HG03558 (cell line): ENCODE measurements around the gene SEPTIN1.
"Not testable (repeated sequence)": the region's sequence is repeated elsewhere in the genome, so short reads cannot be mapped to it uniquely, and the experiment has no call there.

Experiments
- ATAC-seq: cut with Tn5 transposase; IDR thresholded peaks from one replicate; pipeline ENCODE4 v1.9.1; 2021; ENCODE audit warnings: moderate number of reproducible peaks; ENCODE audit not compliant: unreplicated experiment; ENCODE audit errors: extremely low read depth

Gene SEPTIN1

GRCh38 chr16:30401768-30402425, 19.5 kb upstream of the SEPTIN1 start:
- no peak for ATAC-seq

- ATAC-seq, result no peak
These were observed 17.2 kb upstream of the SEPTIN1 start for GRCh38 chr16:30399435-30400186.

- ATAC-seq, result no peak
These were observed 16.5 kb upstream of the SEPTIN1 start for GRCh38 chr16:30398661-30399434.

DNA sequence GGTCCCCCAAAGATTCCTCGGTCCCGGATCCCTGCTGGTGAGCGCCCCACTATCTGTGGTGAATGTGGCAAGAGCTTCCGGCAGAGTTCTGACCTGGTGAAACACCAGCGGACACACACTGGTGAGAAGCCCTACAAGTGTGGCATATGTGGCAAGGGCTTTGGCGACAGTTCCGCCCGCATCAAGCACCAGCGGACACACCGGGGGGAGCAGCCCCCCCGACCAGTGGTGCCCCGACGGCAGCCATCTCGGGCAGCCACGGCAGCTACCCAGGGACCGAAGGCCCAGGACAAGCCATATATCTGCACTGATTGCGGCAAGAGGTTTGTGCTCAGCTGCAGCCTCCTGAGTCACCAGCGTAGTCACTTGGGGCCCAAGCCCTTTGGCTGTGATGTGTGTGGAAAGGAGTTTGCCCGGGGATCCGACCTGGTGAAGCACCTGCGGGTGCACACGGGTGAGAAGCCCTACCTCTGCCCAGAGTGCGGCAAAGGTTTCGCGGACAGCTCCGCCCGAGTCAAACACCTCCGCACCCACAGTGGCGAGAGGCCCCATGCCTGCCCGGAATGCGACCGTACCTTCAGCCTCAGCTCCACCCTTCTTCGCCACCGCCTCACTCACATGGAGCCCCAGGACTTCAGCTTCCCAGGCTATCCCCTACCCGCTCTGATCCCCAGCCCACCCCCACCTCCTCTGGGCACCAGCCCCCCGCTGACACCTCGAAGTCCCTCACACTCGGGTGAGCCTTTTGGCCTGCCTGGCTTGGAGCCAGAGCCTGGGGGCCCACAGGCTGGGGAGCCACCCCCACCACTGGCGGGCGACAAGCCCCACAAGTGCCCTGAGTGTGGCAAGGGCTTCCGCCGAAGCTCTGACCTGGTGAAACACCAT, 15.7 kb upstream of the SEPTIN1 start:
- no peak for ATAC-seq

GRCh38 chr16:30397056-30397455, 14.7 kb upstream of the SEPTIN1 start:
- no peak for ATAC-seq

DNA sequence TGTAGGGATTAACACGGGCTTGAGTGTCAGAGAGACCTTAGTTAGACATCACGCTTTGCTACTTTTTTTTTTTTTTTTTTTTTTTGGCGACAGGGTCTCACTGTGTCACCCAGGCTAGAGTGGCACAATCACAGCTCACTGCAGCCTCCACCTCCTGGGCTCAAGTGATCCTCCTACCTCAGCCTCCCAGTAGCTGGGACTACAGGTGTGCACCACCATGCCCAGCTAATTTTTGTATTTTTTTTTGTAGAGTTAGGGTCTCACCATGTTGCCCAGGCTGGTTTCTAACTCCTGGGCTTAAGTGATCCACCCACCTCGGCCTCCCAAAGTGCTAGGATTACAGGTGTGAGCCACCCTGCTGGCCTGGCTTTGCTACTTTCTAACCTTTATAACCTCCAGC, 14.3 kb upstream of the SEPTIN1 start:
- not testable (repeated sequence) for ATAC-seq

DNA sequence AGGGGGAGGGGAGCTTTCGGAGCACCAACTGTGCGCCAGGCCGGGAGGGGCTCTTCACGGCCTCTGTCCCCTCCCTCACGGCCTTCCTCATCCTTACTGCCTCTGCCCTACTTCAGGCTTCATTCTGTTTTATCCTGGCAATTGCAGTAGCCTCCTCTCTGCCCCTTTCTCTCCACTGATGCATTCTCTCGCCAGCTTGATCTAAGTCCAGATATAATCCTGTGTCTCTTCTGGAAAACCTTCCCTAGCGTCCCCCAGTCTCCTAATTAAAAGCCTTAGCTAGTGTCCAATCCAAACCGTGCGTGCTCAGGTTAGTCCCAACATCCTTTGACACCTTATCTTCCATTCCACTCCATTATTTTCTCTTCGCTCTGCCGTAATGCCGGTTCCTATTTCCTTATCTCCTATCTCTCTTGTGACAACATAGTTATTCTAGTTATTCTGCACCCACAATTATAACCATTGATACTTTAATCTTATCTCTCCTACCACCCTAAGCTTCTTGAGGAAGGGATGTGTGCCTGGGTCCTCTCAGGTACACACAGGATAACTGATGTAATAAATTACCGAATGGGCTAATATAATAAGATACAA, 13.7 kb upstream of the SEPTIN1 start:
- no peak for ATAC-seq

GRCh38 chr16:30395155-30395991, 13.0 kb upstream of the SEPTIN1 start, which contains the start of gene ZNF48:
Gene ZNF48 (plus strand): TSS chr16:30395420. CDS start chr16:30395795, 375 bp downstream.
- no peak for ATAC-seq

- no peak for ATAC-seq
These were observed 12.3 kb upstream of the SEPTIN1 start for GRCh38 chr16:30394592-30395154.

DNA sequence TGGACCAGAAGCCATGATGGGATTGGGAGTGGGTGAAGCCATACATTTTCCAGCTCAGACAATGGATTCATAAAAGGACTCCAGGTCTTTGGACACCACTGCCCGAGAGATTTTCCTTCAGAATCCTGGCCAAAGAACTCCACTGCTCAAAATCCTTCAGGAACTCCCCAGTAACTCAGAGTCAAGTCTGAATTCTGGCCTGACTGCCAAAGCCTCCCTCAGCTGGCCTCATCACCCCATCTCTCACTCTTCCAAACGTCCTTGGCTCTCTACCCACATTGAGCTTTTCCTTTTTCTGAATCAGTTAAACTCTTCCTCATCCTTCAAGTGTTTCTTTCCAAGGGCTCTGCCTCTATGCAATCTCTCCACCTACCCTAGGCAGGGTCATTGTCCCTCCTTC, 1.2 kb upstream of the SEPTIN1 start:
- no peak for ATAC-seq

DNA sequence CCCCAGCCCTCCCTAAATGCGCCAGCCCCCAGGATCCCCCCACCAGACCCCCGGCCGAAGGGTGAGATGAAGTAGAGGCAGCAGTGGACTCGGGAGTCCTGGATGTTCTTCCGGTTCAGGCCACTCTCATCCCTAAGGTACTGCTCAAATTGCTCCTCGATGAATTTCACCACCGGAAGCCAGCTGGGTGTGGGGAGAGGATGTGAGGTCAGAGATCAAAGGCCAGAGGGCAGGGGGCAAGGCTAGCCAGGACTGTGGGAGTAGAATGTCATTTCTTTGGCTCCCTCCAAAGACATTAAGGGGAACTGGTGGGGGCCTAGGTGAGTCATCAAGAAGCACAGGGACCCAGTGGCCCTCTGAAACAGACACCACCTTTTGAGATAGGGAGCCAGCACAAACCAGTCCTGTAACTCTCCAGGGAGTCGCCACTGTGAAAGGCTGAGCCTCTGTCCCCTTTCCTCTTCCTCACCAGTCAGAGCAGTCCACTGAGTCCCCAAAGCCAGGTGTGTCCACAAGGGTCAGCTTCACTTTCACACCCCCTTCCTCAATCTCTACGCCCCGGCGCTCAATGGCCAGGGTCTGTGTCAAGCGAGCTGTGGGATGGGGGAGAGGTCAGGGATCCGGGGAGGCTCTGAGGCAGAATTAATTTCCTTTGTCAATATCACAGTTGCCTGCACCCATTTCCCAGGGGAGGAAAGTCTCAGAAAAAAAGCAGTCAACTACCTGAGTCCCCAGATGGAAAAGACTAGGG, 895 bp downstream of the SEPTIN1 start:
- ATAC-seq, result no peak

GRCh38 chr16:30380803-30381208, 1.6 kb downstream of the SEPTIN1 start:
- no peak for ATAC-seq

GRCh38 chr16:30380072-30380802, 2.1 kb downstream of the SEPTIN1 start:
- no peak for ATAC-seq

DNA sequence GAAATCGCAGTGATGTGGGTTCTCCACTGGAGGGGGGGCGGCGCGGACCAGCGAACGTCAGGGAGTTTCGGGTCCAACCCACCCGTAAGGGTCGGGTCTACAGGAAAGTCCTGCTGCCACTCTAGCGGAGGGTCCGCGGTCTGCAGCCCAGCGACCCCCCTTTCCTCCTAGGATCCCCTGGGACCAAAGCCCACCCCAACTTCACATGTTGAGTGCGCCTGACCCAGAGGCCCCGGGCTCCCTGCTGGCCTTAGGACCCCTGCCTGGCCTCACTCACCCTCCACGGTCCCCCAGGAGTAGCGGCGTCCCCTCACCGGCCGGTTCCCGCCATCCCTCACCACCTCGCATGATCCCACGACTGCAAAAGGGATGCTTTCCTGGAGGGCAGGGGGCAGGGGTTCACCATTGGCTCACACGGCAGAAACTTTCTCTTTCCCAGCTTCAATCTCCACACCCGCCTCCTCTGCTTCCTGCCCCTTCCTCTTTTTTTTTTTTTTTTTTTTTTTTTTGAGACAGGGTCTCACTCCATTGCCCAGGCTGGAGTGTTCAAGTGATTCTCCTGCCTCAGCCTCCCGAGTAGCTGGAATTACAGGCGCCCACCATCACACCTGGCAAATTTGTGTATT, 3.1 kb downstream of the SEPTIN1 start:
- no peak for ATAC-seq

- ATAC-seq, result peak; percentile 69
These were observed 3.9 kb downstream of the SEPTIN1 start for GRCh38 chr16:30378236-30379157.

DNA sequence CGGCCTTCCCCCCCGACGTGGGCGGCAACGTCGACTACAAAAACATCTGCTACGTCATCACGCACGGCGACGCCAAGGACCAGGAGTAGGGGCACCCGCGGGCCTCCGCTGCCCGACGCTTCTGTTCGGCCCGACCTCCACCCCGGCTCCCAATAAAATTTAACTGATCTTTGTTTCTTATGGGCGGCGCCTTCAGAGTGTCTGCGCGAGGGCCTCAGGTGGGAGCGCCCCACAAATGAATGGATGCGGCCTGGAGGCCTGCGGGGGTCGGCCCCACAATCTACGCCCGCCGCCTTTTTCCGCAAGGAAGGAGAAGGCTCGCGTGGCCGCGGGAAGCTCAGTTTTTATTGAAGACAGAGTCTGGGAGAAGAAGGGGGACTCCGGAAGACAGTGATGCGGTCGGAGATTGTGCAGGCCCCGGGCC, 4.5 kb downstream of the SEPTIN1 start:
- peak; percentile 4 for ATAC-seq
